AG04449 (cell line): Measurements from ENCODE around the gene UQCRQ.

Experiments
- CTCF ChIA-PET: fragments of 350-600 bp; formaldehyde crosslinking; extraction: SDS; loops from one replicate; lab custom pipeline; 2021; ENCODE audit warnings: antibody characterized with exemption; lab: Yijun Ruan, JAX
- POLR2A ChIA-PET: fragments of 400-600, 350-600 bp; formaldehyde crosslinking; extraction: SDS; loops from one replicate; lab custom pipeline; 2020; ENCODE audit warnings: antibody characterized with exemption, inconsistent platforms; lab: Yijun Ruan, JAX
- DNase-seq: peaks from one replicate; pipeline ENCODE4 v3.0.0-alpha.2; 2010; ENCODE audit warnings: low read depth, low spot score
- H3K4me3 ChIP-seq: 2 replicates; pipeline ENCODE4 v1.5.1; 2011; ENCODE audit warnings: low read depth, mild to moderate bottlenecking, control low read depth, low read length
- TF ChIP-seq, protein P1 (sequence below): IDR thresholded peaks from one replicate; pipeline ENCODE4 v1.5.1; 2011; ENCODE audit warnings: mild to moderate bottlenecking, moderate library complexity, low read length, control low read depth, inconsistent platforms; ENCODE audit not compliant: insufficient read depth; ENCODE audit errors: missing control alignments

UQCRQ gene

DNA sequence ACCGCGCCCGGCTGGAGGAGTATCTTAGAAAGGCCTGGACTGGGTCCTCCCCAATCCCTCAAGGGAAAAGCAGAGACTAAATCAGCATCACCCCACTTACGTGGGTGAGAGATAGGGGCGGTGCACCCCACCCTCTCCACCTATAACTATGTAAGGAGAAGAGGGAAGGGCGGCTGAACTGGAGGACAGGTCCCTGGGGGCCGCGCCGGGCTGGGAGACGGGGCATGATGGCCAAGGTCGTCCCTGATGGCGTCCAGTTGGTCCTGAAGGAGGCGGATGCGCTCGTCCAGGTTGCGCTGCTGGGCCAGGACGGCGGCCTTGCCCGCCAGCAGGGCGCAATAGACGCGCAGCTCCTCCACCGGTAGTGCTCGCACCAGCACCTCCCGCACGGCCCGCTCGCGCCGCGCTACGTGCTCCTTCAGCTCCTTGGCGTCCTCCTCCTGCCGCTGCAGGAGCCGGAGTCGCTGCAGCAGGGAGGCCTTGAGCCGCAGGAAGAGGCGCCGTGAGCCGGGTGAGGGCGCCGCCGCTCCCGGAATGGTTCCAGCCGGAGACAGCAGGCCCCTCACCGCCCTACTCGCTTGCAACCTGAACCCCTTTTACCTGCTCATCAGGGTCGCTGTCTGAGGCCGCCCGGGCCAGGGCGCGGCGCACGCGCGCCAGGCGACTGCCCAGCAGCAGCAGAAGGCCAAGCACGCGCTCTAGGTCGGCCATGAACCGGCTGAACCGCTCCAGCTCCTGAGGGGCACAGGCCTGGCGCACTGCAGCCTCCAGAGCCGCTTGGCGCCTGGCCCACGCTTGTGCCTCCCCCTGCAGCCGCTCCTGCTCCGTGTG is 43.6 kb upstream of the UQCRQ start:
- no peak overlapping the region for H3K4me3 ChIP-seq
- TF ChIP-seq, protein P1, sequence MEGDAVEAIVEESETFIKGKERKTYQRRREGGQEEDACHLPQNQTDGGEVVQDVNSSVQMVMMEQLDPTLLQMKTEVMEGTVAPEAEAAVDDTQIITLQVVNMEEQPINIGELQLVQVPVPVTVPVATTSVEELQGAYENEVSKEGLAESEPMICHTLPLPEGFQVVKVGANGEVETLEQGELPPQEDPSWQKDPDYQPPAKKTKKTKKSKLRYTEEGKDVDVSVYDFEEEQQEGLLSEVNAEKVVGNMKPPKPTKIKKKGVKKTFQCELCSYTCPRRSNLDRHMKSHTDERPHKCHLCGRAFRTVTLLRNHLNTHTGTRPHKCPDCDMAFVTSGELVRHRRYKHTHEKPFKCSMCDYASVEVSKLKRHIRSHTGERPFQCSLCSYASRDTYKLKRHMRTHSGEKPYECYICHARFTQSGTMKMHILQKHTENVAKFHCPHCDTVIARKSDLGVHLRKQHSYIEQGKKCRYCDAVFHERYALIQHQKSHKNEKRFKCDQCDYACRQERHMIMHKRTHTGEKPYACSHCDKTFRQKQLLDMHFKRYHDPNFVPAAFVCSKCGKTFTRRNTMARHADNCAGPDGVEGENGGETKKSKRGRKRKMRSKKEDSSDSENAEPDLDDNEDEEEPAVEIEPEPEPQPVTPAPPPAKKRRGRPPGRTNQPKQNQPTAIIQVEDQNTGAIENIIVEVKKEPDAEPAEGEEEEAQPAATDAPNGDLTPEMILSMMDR: no peak
- POLR2A ChIA-PET: no interaction called here
- DNase-seq: no peak
- CTCF ChIA-PET: interaction anchor here (1.3 to 14.0 kb wide), 5 partner anchors 5 to 295 kb away, joined by 3 to 317 read pairs (median 197); partner anchors contain the start of genes CCNI2, GDF9, SHROOM1 and SOWAHA

DNA sequence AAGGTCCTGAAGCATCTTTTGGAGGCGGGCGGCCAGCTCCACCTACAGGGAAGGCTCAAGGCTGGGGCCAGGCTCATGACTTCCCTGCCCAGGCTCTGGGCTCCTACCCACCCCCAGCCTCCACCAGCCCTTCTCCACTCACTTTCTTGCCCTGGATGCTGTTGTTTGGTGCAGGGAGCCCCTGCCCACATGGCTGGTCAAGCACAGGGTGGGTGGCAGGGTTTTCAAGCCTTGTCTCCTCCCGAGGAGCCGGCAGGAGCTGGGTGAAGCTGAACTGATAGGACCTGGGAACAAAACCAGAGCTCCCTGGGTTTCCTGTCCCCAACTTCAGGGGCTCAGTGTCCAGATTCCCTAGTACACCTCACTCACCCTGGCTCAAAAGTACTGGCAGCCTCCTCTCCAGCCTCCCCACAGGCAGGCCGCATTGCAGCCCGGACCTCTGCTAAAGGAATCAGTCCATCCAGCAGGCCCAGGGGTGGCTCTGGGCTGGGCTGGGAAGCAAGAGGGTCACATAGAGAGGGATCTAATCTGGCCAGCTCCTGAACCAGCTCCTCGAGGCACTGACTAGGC is 42.9 kb upstream of the UQCRQ start:
- CTCF ChIA-PET: interaction anchor here (2.7 to 14.0 kb wide), 5 partner anchors 5 to 296 kb away, joined by 7 to 317 read pairs (median 197); partner anchors contain the start of genes CCNI2, SHROOM1 and SOWAHA

DNA sequence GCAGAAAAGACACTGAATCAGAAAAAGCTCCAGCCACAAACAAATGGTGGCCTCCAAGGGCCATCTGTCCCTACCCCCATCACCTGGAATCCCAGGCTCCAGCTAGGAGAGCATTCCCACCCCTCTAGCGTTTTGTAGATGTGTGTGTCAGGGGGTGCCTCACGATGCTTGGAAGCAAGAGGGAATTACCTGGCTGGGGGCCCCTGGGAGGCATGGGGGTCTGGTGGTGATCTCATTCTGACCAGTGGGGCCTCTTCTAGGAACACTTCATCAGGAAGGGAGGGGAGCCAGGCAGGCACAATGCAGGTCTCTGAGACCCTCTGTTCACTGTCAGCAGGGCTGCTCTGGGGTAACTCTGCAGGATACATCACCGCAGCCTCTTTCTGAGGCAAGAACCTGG is 42.0 kb upstream of the UQCRQ start:
- CTCF ChIA-PET: interaction anchor here (1.1 to 14.0 kb wide), 5 partner anchors 6 to 73 kb away, joined by 3 to 317 read pairs (median 7); partner anchors contain the start of genes CCNI2 and SOWAHA
- DNase-seq: no peak
- POLR2A ChIA-PET: no interaction called here
- TF ChIP-seq, protein P1: no peak
- H3K4me3 ChIP-seq: no peak overlapping the region

More for the DNA sequence above, 42.9 kb upstream of the UQCRQ start:
- TF ChIP-seq, protein P1: no peak
- POLR2A ChIA-PET: interaction anchor here (0.6 kb wide), 1 partner anchor 28 kb away, joined by 3 read pairs; no protein-coding TSS in a partner anchor
- no peak for DNase-seq
- no peak overlapping the region for H3K4me3 ChIP-seq

DNA sequence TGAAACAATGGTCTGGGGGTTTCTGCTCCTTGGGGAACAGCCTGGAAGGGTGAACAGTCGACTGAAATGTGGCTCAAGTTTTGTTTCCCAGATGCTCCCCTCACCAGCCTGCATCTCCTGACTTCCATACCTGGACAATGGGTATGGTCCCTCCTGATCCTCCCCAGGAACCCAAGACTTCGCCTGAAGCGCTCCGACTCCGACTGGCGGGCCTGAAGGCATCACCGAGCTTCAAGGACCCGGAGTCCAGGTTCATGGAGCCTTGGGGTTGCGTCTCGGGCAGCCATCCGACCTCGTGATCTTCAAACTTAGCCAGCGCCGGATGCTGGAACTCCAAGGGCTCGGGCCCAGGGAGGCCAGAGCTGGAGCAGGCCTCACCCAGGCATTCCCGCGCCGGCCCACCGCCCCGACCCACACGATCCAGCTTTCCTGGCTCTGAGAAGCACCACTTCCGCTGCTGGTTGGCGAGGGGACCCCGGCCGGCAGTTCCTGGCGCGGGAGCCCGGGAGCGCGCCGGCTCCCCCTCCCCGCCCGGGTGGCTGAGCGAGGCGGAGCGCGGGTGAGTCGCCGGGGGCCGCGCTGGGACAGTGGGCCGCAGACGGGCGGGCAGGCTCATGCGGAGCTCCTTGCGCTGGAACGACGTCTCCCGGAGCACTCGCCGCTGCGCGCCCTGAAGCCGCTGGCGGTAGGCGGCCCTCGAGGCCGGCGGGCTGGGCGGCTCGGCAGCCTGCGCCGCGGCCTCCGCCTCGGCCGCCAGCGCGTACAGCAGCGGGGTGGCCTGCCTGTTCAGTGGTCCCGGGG is 41.2 kb upstream of the UQCRQ start:
- POLR2A ChIA-PET: no interaction called here
- no peak for DNase-seq
- CTCF ChIA-PET: interaction anchor here (1.1 to 14.0 kb wide), 6 partner anchors 7 to 74 kb away, joined by 3 to 317 read pairs (median 5); partner anchors contain the start of genes CCNI2 and SOWAHA
- no peak overlapping the region for H3K4me3 ChIP-seq
- TF ChIP-seq, protein P1: no peak

DNA sequence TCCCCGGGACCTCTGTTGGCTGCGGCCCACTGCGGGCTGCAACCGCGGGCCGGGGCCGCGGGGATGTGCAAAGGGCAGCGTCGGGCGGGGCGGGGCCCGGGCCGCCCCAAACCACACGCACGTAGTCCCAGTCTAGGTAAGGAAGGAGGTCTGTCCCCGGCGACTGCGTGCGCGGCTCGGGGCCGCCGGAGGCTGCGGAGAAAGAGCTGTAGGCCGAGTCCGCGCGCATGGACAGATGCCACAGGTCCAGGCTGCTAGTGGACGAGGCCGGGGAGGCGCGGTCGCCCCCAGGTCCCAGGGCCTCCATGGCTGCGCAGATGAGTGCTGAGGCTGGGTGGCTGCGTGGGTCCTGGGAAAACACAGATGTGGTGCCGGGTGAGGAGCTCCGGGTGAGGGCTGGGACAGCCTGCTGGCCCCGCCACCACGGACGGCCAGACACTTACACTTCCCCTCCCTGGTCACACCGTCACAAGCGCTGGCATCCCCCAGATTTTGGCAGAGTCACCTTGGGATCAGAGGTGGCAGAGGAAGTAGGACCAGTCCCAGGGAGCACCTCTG is 40.5 kb upstream of the UQCRQ start:
- ChIA-PET POLR2A (no interaction called here), CTCF (interaction anchor here (0.9 to 14.0 kb wide), 6 partner anchors 8 to 440 kb away, joined by 3 to 317 read pairs (median 5); partner anchors contain the start of genes CCNI2 and SOWAHA)
- TF ChIP-seq, protein P1: no peak
- H3K4me3 ChIP-seq: no peak overlapping the region
- DNase-seq: no peak
